SK-N-SH (cell line): ENCODE data around the gene ADAMTS2. TPM values are rescaled to one million over a fixed set of nuclear protein-coding genes. Genes with fewer than 3 reads are reported as not detected.

Source experiments
- CTCF ChIA-PET: fragments of 300-600, 350-600 bp; formaldehyde crosslinking; extraction: SDS; loops from one replicate; lab custom pipeline; 2021; lab: Yijun Ruan, JAX
- POLR2A ChIA-PET: fragments of 350-600 bp; sonication (Branson Sonifier 250); formaldehyde crosslinking; extraction: SDS; loops from one replicate; lab custom pipeline; 2020; ENCODE audit warnings: antibody characterized with exemption, inconsistent platforms; lab: Yijun Ruan, JAX
- DNase-seq: peaks from one replicate; pipeline ENCODE4 v3.0.0; 2012
- H2AFZ ChIP-seq: fragments of 200-600 bp; sonication (generic); 2 replicates; pipeline ENCODE4 v1.8.1; 2016; ENCODE audit warnings: antibody characterized with exemption, mild to moderate bottlenecking, low read depth
- H3F3A ChIP-seq: fragments of 200-600 bp; sonication (generic); replicated peaks from 2 replicates; pipeline ENCODE3; 2016; ENCODE audit warnings: antibody characterized with exemption, mild to moderate bottlenecking; ENCODE audit not compliant: insufficient read depth
- H3K27ac ChIP-seq, 2 experiments: fragments of 200-500 bp in 1 of 2; fragments of 200-600 bp in 1 of 2; sonication (Bioruptor generic) in 1 of 2; sonication (generic), shearing (Covaris generic) in 1 of 2; 2 replicates each; pipeline versions ENCODE4 v1.5.1 to v1.6.1; 2014 to 2016; ENCODE audit warnings: low read depth in 2 of 2, inconsistent platforms in 1 of 2, low read length in 1 of 2, mild to moderate bottlenecking in 1 of 2, mixed read lengths in 1 of 2
- H3K27me3 ChIP-seq: fragments of 200-600 bp; sonication (generic), shearing (Covaris generic); 2 replicates; pipeline ENCODE4 v1.6.1; 2016; ENCODE audit warnings: mixed run types; ENCODE audit not compliant: insufficient read depth
- H3K36me3 ChIP-seq, 2 experiments: fragments of 200-500 bp in 1 of 2; fragments of 200-600 bp in 1 of 2; sonication (Bioruptor generic) in 1 of 2; sonication (generic) in 1 of 2; replicated peaks in 1 of 2; 2 replicates each; pipeline versions ENCODE3 to v1.5.1; 2014 to 2016; ENCODE audit warnings: low read length in 1 of 2, mild to moderate bottlenecking in 1 of 2; ENCODE audit not compliant: insufficient read depth in 2 of 2, control insufficient read depth in 1 of 2
- H3K4me1 ChIP-seq, 2 experiments: fragments of 200-500 bp in 1 of 2; fragments of 200-600 bp in 1 of 2; sonication (Bioruptor generic) in 1 of 2; sonication (generic), shearing (Covaris generic) in 1 of 2; 2 replicates each; pipeline versions ENCODE4 v1.5.1 to v1.6.1; 2014 to 2016; ENCODE audit warnings: low read depth in 1 of 2, low read length in 1 of 2, mixed run types in 1 of 2; ENCODE audit not compliant: insufficient read depth in 2 of 2, control insufficient read depth in 1 of 2
- H3K4me2 ChIP-seq: fragments of 200-600 bp; sonication (generic), shearing (Covaris generic); 2 replicates; pipeline ENCODE4 v1.6.1; 2017; ENCODE audit warnings: mixed run types
- H3K4me3 ChIP-seq, 2 experiments: fragments of 200-500 bp in 1 of 2; fragments of 200-600 bp in 1 of 2; sonication (Bioruptor generic) in 1 of 2; sonication (generic), shearing (Covaris generic) in 1 of 2; 2 replicates each; pipeline versions ENCODE4 v1.5.1 to v1.8.1; 2014 to 2016; ENCODE audit warnings: low read depth in 2 of 2, inconsistent platforms in 1 of 2, low read length in 1 of 2, mild to moderate bottlenecking in 1 of 2, mixed read lengths in 1 of 2, moderate library complexity in 1 of 2
- H3K79me2 ChIP-seq: fragments of 200-600 bp; sonication (generic); 2 replicates; pipeline ENCODE4 v1.8.1; 2017; ENCODE audit warnings: mild to moderate bottlenecking; ENCODE audit not compliant: insufficient read depth
- H3K9ac ChIP-seq: fragments of 200-600 bp; sonication (generic); 2 replicates; pipeline ENCODE4 v1.6.1; 2017; ENCODE audit warnings: mixed run types
- H3K9me2 ChIP-seq: fragments of 200-600 bp; sonication (generic); 2 replicates; pipeline ENCODE4 v1.6.1; 2017; ENCODE audit warnings: mixed run types
- H3K9me3 ChIP-seq: fragments of 200-600 bp; sonication (generic); 2 replicates; pipeline ENCODE4 v1.6.1; 2017; ENCODE audit warnings: mixed run types, mild to moderate bottlenecking, moderate library complexity
- H4K20me1 ChIP-seq: fragments of 200-600 bp; sonication (generic); 2 replicates; pipeline ENCODE4 v1.6.1; 2017; ENCODE audit warnings: mild to moderate bottlenecking, mixed run types; ENCODE audit not compliant: insufficient read depth
- EP300 ChIP-seq, 2 experiments: IDR thresholded peaks; 2 replicates each; pipeline versions ENCODE4 v1.4.0 to v1.6.1; 2012; ENCODE audit warnings: borderline replicate concordance in 1 of 2, low read depth in 1 of 2, low read length in 1 of 2
- EZH2phosphoT487 ChIP-seq: fragments of 200-600 bp; sonication (generic); IDR thresholded peaks from 2 replicates; pipeline ENCODE4 v1.6.1; 2017; ENCODE audit warnings: low read depth, mixed run types, mild to moderate bottlenecking, antibody characterized with exemption, moderate library complexity, borderline replicate concordance
- GABPA ChIP-seq: IDR thresholded peaks from 2 replicates; pipeline ENCODE4 v1.4.0; 2012; ENCODE audit warnings: low read depth, mild to moderate bottlenecking
- IRF3 ChIP-seq: fragments of 150-350 bp; IDR thresholded peaks from 2 replicates; pipeline ENCODE4 v1.6.1; 2016; ENCODE audit warnings: mild to moderate bottlenecking, low read depth, low read length
- MEF2A ChIP-seq: IDR thresholded peaks from 2 replicates; pipeline ENCODE4 v1.4.0; 2012; ENCODE audit warnings: low read depth, borderline replicate concordance
- MXI1 ChIP-seq: IDR thresholded peaks from 2 replicates; pipeline ENCODE4 v1.6.1; 2012; ENCODE audit warnings: mild to moderate bottlenecking, low read depth, low read length, improper control_type of control experiment
- RAD21 ChIP-seq: IDR thresholded peaks from 2 replicates; pipeline ENCODE4 v1.6.1; 2012; ENCODE audit warnings: mild to moderate bottlenecking, low read length
- RCOR1 ChIP-seq: fragments of 150-350 bp; IDR thresholded peaks from 2 replicates; pipeline ENCODE4 v1.6.1; 2017; ENCODE audit warnings: antibody characterized with exemption, low read length
- SMC3 ChIP-seq: IDR thresholded peaks from 2 replicates; pipeline ENCODE4 v1.6.1; 2012; ENCODE audit warnings: low read depth, low read length, improper control_type of control experiment
- TAF1 ChIP-seq: IDR thresholded peaks from 2 replicates; pipeline ENCODE4 v1.6.1; 2012; ENCODE audit warnings: low read depth, mild to moderate bottlenecking, low read length, moderate library complexity, borderline replicate concordance
- YY1 ChIP-seq: IDR thresholded peaks from 2 replicates; pipeline ENCODE4 v1.4.0; 2012; ENCODE audit warnings: low read depth, mild to moderate bottlenecking
- WGBS: methylation state at CpG from one replicate; pipeline ENCODE4 v1.1.6; 2017; ENCODE audit warnings: low lambda C conversion rate; 5-methylcytosine and 5-hydroxymethylcytosine counted together
- polyA plus RNA-seq, 3 experiments: library from polyadenylated mRNA; depleted of rRNA; stranded (reverse); fragments of >200 nt; gene quantifications; 2 replicates each; pipeline ENCODE4 v1.2.3, GENCODE V29; 2012

ADAMTS2 gene
- polyA plus RNA-seq, 1 of the 3 experiments (the other 2 are of a cell fraction): 0.12 TPM

- Histone ChIP-seq H2AFZ (no peak overlapping the region), H4K20me1 (no peaks in the 10 kb centered on the region), H3K36me3 (no peaks in the 10 kb centered on the region), H3K79me2 (no peaks in the 10 kb centered on the region), H3K9me2 (no peaks in the 10 kb centered on the region), H3K27ac (peak overlapping the region in 1 of 2 experiments; percentile 90; a peak in 2 of 4 replicates), H3K9ac (no peak overlapping the region), H3K9me3 (no peaks in the 10 kb centered on the region), H3K4me1 (peaks cover 0 to 51% of the 10 kb centered on the region in 2 experiments; a peak in 1 of 4 replicates), H3K27me3 (no peaks in the 10 kb centered on the region)
- 20% methylated on average over 10 of the region's 63 CpGs for WGBS
- ChIA-PET POLR2A (interaction anchor here (1.0 kb wide), 1 partner anchor 20 kb away, joined by 3 read pairs; no protein-coding TSS in a partner anchor), CTCF (interaction anchor here (0.5 to 3.1 kb wide), 33 partner anchors 9 to 202 kb away, joined by 3 to 27 read pairs (median 4); no protein-coding TSS in a partner anchor)
- DNase-seq: peak; percentile 85
- peak; percentile 56 for TF ChIP-seq MXI1
- TF ChIP-seq SMC3: peak; percentile 26; the same call in 1 of the 2 replicates
- TF ChIP-seq GABPA: no peak
- peak; percentile 46 for TF ChIP-seq RAD21
- TF ChIP-seq, all 33 proteins: peak for 3
- no peak overlapping the region for H3K4me2 ChIP-seq
- no peaks in the 10 kb centered on the region for H3F3A ChIP-seq
- peak overlapping the region in 1 of 2 experiments; percentile 58; a peak in 2 of 4 replicates for H3K4me3 ChIP-seq
Measured at GRCh38 chr5:179343719-179344430, 1.4 kb downstream of the ADAMTS2 start.

- H3K4me1 ChIP-seq: peaks cover 0 to 58% of the 10 kb centered on the region in 2 experiments; a peak in 1 of 4 replicates
- H3K27me3 ChIP-seq: no peaks in the 10 kb centered on the region
- no peaks in the 10 kb centered on the region for H4K20me1 ChIP-seq
- 47% methylated on average over 17 of the region's 20 CpGs for WGBS
- no peaks in the 10 kb centered on the region for H3K79me2 ChIP-seq
- no peak overlapping the region for H3K4me2 ChIP-seq
- no peak overlapping the region for H3K9ac ChIP-seq
- H3K36me3 ChIP-seq: no peaks in the 10 kb centered on the region
- H3K4me3 ChIP-seq: peak overlapping the region in 1 of 2 experiments; percentile 58; a peak in 2 of 4 replicates
- ChIA-PET POLR2A (no interaction called here), CTCF (interaction anchor here (0.6 to 3.1 kb wide), 26 partner anchors 8 to 202 kb away, joined by 3 to 27 read pairs (median 5); no protein-coding TSS in a partner anchor)
- no peak overlapping the region for H2AFZ ChIP-seq
- TF ChIP-seq TAF1 (no peak), EP300 (IDR thresholded peaks at IDR 0.05; ENCODE audit: borderline replicate concordance in 1 of 2, low read depth in 1 of 2, low read length in 1 of 2) (no peak), IRF3 (no peak), EZH2phosphoT487 (no peak), YY1 (no peak), RCOR1 (no peak), MEF2A (no peak)
- no peak for DNase-seq
- no peaks in the 10 kb centered on the region for H3K9me3 ChIP-seq
- H3K9me2 ChIP-seq: no peaks in the 10 kb centered on the region
- peak overlapping the region in 1 of 2 experiments; percentile 90; a peak in 2 of 4 replicates for H3K27ac ChIP-seq
- no peaks in the 10 kb centered on the region for H3F3A ChIP-seq
Measured at GRCh38 chr5:179343021-179343718, 2.1 kb downstream of the ADAMTS2 start.
